Sigmoid colon (tissue), 7 donors: ENCODE measurements around the gene SMARCC1. TPM values are rescaled to one million over a fixed set of nuclear protein-coding genes. Genes with fewer than 3 reads are reported as not detected.

Experiments used
- DNase-seq: peaks from one replicate; pipeline ENCODE4 v3.0.0-alpha.2; 2019
- H3K27ac ChIP-seq, 4 donors: fragments of 200-600 bp; sonication (generic); one replicate each; pipeline ENCODE4 v1.5.1; 2016 to 2019; ENCODE audit warnings: mild to moderate bottlenecking in 1 of 4
- H3K27me3 ChIP-seq, 3 donors: fragments of 200-600 bp; sonication (generic); one replicate each; pipeline ENCODE4 v1.5.1; 2019; ENCODE audit warnings: mild to moderate bottlenecking in 1 of 3
- H3K36me3 ChIP-seq, 4 donors: fragments of 200-600 bp; sonication (generic); one replicate each; pipeline ENCODE4 v1.5.1; 2016 to 2019
- H3K4me1 ChIP-seq, 4 donors: fragments of 200-600 bp; sonication (generic); one replicate each; pipeline ENCODE4 v1.5.1; 2017 to 2019
- H3K4me3 ChIP-seq, 4 donors: fragments of 200-600 bp; sonication (generic); one replicate each; pipeline ENCODE4 v1.5.1; 2017 to 2019; ENCODE audit warnings: mild to moderate bottlenecking in 2 of 4, moderate library complexity in 1 of 4
- H3K9me3 ChIP-seq, 4 donors: fragments of 200-600 bp in 3 of 4; sonication (generic) in 3 of 4; one replicate each; pipeline versions ENCODE4 v1.5.1 to v1.6.1; 2013 to 2019
- EP300 ChIP-seq, 4 donors: sonication (generic); formaldehyde crosslinking; IDR thresholded peaks; one replicate each; pipeline ENCODE4 v1.6.1; 2017; ENCODE audit warnings: antibody characterized with exemption in 4 of 4
- POLR2A ChIP-seq, 2 donors: fragments of 450-650 bp; IDR thresholded peaks; one replicate each; pipeline ENCODE4 v1.6.1; 2016; ENCODE audit warnings: antibody characterized with exemption in 2 of 2, mild to moderate bottlenecking in 2 of 2, moderate library complexity in 2 of 2
- POLR2AphosphoS5 ChIP-seq, 4 donors: sonication (generic); formaldehyde crosslinking; IDR thresholded peaks; one replicate each; pipeline ENCODE4 v1.6.1; 2017; ENCODE audit warnings: antibody characterized with exemption in 4 of 4
- WGBS, 2 donors: extraction: QIAGEN DNeasy Blood & Tissue Kit; methylation state at CpG; one replicate each; pipeline ENCODE4 v1.1.7; 2013; 5-methylcytosine and 5-hydroxymethylcytosine counted together
- intact Hi-C: fragments of 100-400 bp; cut with DNase I; formaldehyde crosslinking; loops from one replicate; pipeline ENCODE4 v1.15.1; 2023
- polyA plus RNA-seq, 3 donors: library from polyadenylated mRNA; stranded (reverse); fragments of 200-250 nt; gene quantifications; one replicate each; pipeline ENCODE4 v1.2.3, GENCODE V29; 2013
- total RNA-seq, 4 donors: library from RNA; depleted of rRNA; stranded (reverse); fragments of >200 nt; gene quantifications; one replicate each; pipeline ENCODE4 v1.1.0, GENCODE V29; 2016
- TF ChIP-seq, protein P1 (sequence below), 4 experiments: fragments of 450-650 bp in 3 of 4; fragments of 200-600 bp in 1 of 4; IDR thresholded peaks; one replicate each; pipeline ENCODE4 v1.5.1; 2016 to 2019; ENCODE audit warnings: antibody characterized with exemption in 4 of 4, mild to moderate bottlenecking in 3 of 4, moderate library complexity in 2 of 4
- donor health status: healthy with polysubstance abuse.
- donor health status: Bipolar disorder and iron deficiency.
- donor health status: healthy.

SMARCC1 gene
- total and polyA plus RNA-seq, 7 donors = 11.1 to 57.3 (median 43.9) TPM

DNA sequence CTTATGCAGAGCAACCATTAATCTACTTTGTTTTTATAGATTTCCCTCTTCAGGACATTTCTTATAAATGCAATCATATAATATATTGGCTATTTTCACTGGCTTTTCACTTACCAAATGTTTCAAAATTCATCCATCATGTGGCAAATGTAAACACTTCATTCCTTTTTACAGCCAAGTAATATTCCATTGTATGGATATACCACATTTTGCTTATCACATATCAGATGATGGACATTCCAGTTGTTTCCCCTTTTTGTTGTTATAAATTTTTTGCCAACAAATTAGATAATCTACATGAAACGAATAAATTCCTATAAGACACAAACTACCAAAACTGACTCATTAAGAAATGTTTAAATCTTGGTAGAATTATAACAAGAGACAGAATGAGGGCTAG, 123.2 kb downstream of the SMARCC1 start:
- H3K4me3 ChIP-seq = no peak overlapping the region
- peaks cover 0 to 30% (median 0%) of the 10 kb centered on the region in 4 donors for H3K36me3 ChIP-seq
- H3K27ac ChIP-seq = no peak overlapping the region
- no peaks in the 10 kb centered on the region for H3K27me3 ChIP-seq
- TF ChIP-seq, protein P1, sequence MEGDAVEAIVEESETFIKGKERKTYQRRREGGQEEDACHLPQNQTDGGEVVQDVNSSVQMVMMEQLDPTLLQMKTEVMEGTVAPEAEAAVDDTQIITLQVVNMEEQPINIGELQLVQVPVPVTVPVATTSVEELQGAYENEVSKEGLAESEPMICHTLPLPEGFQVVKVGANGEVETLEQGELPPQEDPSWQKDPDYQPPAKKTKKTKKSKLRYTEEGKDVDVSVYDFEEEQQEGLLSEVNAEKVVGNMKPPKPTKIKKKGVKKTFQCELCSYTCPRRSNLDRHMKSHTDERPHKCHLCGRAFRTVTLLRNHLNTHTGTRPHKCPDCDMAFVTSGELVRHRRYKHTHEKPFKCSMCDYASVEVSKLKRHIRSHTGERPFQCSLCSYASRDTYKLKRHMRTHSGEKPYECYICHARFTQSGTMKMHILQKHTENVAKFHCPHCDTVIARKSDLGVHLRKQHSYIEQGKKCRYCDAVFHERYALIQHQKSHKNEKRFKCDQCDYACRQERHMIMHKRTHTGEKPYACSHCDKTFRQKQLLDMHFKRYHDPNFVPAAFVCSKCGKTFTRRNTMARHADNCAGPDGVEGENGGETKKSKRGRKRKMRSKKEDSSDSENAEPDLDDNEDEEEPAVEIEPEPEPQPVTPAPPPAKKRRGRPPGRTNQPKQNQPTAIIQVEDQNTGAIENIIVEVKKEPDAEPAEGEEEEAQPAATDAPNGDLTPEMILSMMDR (IDR thresholded peaks at IDR 0.05) = no peak
- TF ChIP-seq POLR2AphosphoS5 (IDR thresholded peaks at IDR 0.05) = no peak
- H3K4me1 ChIP-seq = peaks cover 0 to 4% (median 0%) of the 10 kb centered on the region in 4 donors
- DNase-seq = no peak
- H3K9me3 ChIP-seq = no peaks in the 10 kb centered on the region
- intact Hi-C loops = no loop called here
- WGBS, 2 donors = 97 to 98% methylated on average over 1 of the region's 1 CpG

DNA sequence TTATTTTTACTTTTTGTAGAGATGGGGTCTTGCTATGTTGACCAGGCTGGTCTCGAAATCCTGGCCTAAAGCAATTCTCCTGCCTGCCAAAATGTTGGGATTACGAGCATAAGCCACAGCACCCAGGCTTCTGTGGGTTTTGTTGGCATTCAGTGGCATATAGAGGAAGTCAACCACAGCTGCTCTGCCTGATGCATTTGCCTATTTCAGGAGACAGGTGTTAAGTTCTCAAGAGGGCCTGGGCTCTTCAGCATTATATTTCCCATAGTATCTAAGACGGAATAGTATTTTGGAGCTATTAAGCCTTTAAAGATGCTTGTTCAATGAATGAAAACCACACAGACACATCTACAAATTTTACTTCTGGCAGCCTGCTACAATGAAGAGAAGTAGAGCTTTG, 129.6 kb downstream of the SMARCC1 start:
- intact Hi-C loops = no loop called here
- Histone ChIP-seq H3K4me1 (no peaks in the 10 kb centered on the region), H3K4me3 (no peak overlapping the region), H3K27ac (no peak overlapping the region), H3K9me3 (no peaks in the 10 kb centered on the region), H3K36me3 (peaks cover 0 to 5% (median 2%) of the 10 kb centered on the region in 4 donors), H3K27me3 (no peaks in the 10 kb centered on the region)
- 94 to 95% methylated on average over 3 of the region's 3 CpGs for WGBS, 2 donors
- DNase-seq = no peak
- TF ChIP-seq, protein P1 (IDR thresholded peaks at IDR 0.05) = no peak
- TF ChIP-seq EP300 (IDR thresholded peaks at IDR 0.05) (no peak), POLR2AphosphoS5 (IDR thresholded peaks at IDR 0.05) (no peak), POLR2A (IDR thresholded peaks at IDR 0.05) (no peak)

DNA sequence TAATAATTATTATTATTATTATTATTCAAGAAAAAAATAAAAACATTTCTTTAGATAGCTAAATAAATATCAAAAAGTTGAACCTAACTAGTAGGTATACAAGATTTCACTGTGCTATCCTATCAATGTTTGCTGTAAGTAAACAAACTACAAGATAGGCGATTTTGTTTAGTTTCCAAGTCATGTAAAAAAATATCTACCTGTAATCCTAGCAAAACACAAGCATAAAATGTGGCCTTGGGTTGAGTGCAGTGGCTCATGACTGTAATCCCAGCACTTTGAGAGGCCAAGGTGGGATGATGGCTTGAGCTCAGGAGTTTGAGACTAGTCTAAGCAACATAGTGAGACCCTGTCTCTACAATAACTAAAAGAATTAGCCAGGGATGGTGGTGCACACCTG, 131.4 kb downstream of the SMARCC1 start:
- WGBS, 2 donors = 67 to 91% methylated on average over 1 of the region's 1 CpG
- intact Hi-C loops = no loop called here
- Histone ChIP-seq H3K36me3 (peaks cover 0 to 5% (median 2%) of the 10 kb centered on the region in 4 donors), H3K27me3 (no peaks in the 10 kb centered on the region), H3K4me3 (no peak overlapping the region), H3K27ac (no peak overlapping the region), H3K9me3 (no peaks in the 10 kb centered on the region), H3K4me1 (peaks cover 0 to 12% (median 5%) of the 10 kb centered on the region in 4 donors)
- DNase-seq = no peak
- TF ChIP-seq POLR2A (IDR thresholded peaks at IDR 0.05) (no peak), POLR2AphosphoS5 (IDR thresholded peaks at IDR 0.05) (no peak), EP300 (IDR thresholded peaks at IDR 0.05) (no peak)
- TF ChIP-seq, protein P1 (IDR thresholded peaks at IDR 0.05) = no peak

DNA sequence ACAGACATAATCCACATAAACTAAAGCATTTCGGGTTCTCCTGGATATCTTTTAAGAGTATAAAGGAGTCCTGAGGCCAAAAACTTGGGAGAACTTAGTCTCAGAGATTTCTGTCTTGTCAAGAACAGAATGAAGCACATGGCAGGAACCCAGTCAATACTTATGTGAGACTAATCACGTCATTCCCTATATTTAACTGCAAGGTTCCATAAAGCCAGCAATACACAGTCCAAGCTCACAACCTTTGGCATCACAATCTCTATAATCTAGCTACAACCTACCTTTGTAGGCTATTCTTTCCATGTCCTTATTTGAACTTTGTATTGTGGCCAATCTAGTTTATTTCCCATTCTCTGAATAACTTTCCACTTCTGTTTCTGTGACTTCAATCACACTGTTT, 134.1 kb downstream of the SMARCC1 start:
- no peak for TF ChIP-seq POLR2A (IDR thresholded peaks at IDR 0.05)
- no peak for TF ChIP-seq POLR2AphosphoS5 (IDR thresholded peaks at IDR 0.05)
- TF ChIP-seq EP300 (IDR thresholded peaks at IDR 0.05) = no peak
- TF ChIP-seq, protein P1 (IDR thresholded peaks at IDR 0.05) = no peak
- WGBS, 2 donors = 59 to 79% methylated on average over 2 of the region's 2 CpGs
- H3K27ac ChIP-seq = no peak overlapping the region
- peaks cover 0 to 12% (median 5%) of the 10 kb centered on the region in 4 donors for H3K4me1 ChIP-seq
- H3K27me3 ChIP-seq = no peaks in the 10 kb centered on the region
- H3K36me3 ChIP-seq = peaks cover 0 to 11% (median 2%) of the 10 kb centered on the region in 4 donors
- DNase-seq = no peak
- H3K4me3 ChIP-seq = no peak overlapping the region
- H3K9me3 ChIP-seq = no peaks in the 10 kb centered on the region
- intact Hi-C loops = no loop called here

DNA sequence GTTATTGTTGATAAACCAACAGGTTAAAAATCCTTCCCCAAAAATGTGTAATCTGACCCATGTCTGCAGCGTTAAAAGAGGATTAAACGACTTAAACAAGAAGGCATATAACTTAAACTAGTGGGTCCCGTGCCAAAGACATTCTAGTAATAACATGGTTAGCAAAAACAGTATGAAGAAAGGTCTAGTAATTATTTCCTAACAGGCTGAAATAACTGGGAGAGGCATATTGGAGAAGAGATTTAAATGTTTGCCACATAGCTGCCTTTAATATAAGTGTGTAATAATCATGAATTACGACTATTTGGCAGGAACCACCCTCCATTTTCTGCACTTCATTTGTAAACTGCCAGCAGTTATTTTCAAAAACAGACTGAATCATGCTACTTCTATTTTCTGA, 135.3 kb downstream of the SMARCC1 start:
- intact Hi-C loops = no loop called here
- DNase-seq = no peak
- Histone ChIP-seq H3K4me1 (peaks cover 0 to 12% (median 5%) of the 10 kb centered on the region in 4 donors), H3K27ac (no peak overlapping the region), H3K27me3 (no peaks in the 10 kb centered on the region), H3K4me3 (no peak overlapping the region), H3K36me3 (peaks cover 0 to 23% (median 0%) of the 10 kb centered on the region in 4 donors), H3K9me3 (no peaks in the 10 kb centered on the region)
- no peak for TF ChIP-seq EP300 (IDR thresholded peaks at IDR 0.05)
- TF ChIP-seq POLR2A (IDR thresholded peaks at IDR 0.05) = no peak
- no peak for TF ChIP-seq POLR2AphosphoS5 (IDR thresholded peaks at IDR 0.05)
- WGBS, 2 donors = 83 to 84% methylated on average over 4 of the region's 4 CpGs
